HCT116 (cell line): ENCODE data around the gene NDRG3. TPM values are rescaled to one million over a fixed set of nuclear protein-coding genes. Genes with fewer than 3 reads are reported as not detected.

Experiments
- ATAC-seq: fragments of 200-7000 bp; cut with Tn5 transposase; 2 replicates; pipeline ENCODE4 v1.9.1; 2020; ENCODE audit warnings: mild to moderate bottlenecking, moderate library complexity
- BruUV-seq: library from RNA; stranded (reverse); fragments of 400-500 nt; replicated peaks from 2 replicates; lab custom pipeline; 2021; lab: Mats Ljungman, UMichigan
- CTCF ChIA-PET: fragments of 300-600 bp; sonication (Branson Sonifier 250); formaldehyde crosslinking; loops from one replicate; lab custom pipeline; 2021; ENCODE audit warnings: antibody characterized with exemption; lab: Charles Lee
- POLR2A ChIA-PET: fragments of 300-600, 350-600 bp; sonication (Branson Sonifier 250); formaldehyde crosslinking; loops from one replicate; lab custom pipeline; 2021; ENCODE audit warnings: antibody characterized with exemption; lab: Charles Lee
- RAD21 ChIA-PET, 2 experiments: fragments of 300-600 bp; sonication (Branson Sonifier 250); formaldehyde crosslinking; loops; one replicate each; lab custom pipeline; 2023; ENCODE audit warnings: low total read pairs in 2 of 2; ENCODE audit not compliant: uncharacterized antibody in 2 of 2, unreplicated experiment in 2 of 2, low non-redundant PET in 1 of 2; lab: Charles Lee
- DNase-seq: peaks from one replicate; pipeline ENCODE4 v3.0.0-alpha.2; 2010; ENCODE audit warnings: low read depth, low spot score
- H2AFZ ChIP-seq: fragments of 200-600 bp; shearing (Covaris generic), sonication (generic); 2 replicates; pipeline ENCODE4 v1.6.1; 2017; ENCODE audit warnings: low read depth, mixed run types, mixed read lengths, antibody characterized with exemption, low read length; ENCODE audit not compliant: poor library complexity, severe bottlenecking
- H3K27ac ChIP-seq: 2 replicates; pipeline ENCODE4 v1.5.1; 2012; ENCODE audit warnings: low read depth, low read length
- H3K27me3 ChIP-seq: fragments of 200-600 bp; sonication (generic); 2 replicates; pipeline ENCODE4 v1.6.1; 2016; ENCODE audit warnings: mixed run types, low read length, mixed read lengths; ENCODE audit not compliant: insufficient read depth
- H3K36me3 ChIP-seq, 2 experiments: fragments of 200-500 bp in 1 of 2; fragments of 200-600 bp in 1 of 2; sonication (Bioruptor generic) in 1 of 2; sonication (generic) in 1 of 2; 2 replicates each; pipeline versions ENCODE4 v1.5.1 to v1.6.1; 2014 to 2016; ENCODE audit warnings: low read length in 2 of 2, inconsistent platforms in 1 of 2, mixed read lengths in 1 of 2, mixed run types in 1 of 2; ENCODE audit not compliant: insufficient read depth in 2 of 2, control insufficient read depth in 1 of 2
- H3K4me1 ChIP-seq, 2 experiments: fragments of 200-600 bp in 1 of 2; sonication (generic) in 1 of 2; 2 replicates each; pipeline versions ENCODE4 v1.5.1 to v1.6.1; 2012 to 2017; ENCODE audit warnings: low read length in 2 of 2, inconsistent platforms in 1 of 2, mild to moderate bottlenecking in 1 of 2, mixed read lengths in 1 of 2, mixed run types in 1 of 2, moderate library complexity in 1 of 2; ENCODE audit not compliant: insufficient read depth in 2 of 2, control insufficient read depth in 1 of 2
- H3K4me2 ChIP-seq: fragments of 200-600 bp; sonication (generic); 2 replicates; pipeline ENCODE4 v1.6.1; 2017; ENCODE audit warnings: mixed run types, low read length, mixed read lengths
- H3K4me3 ChIP-seq, 2 experiments: fragments of 200-600 bp in 1 of 2; sonication (generic) in 1 of 2; replicated peaks in 1 of 2; 2 replicates each; pipeline ENCODE4 v1.5.1; 2011 to 2016; ENCODE audit warnings: low read length in 2 of 2, control low read depth in 1 of 2, low read depth in 1 of 2, mild to moderate bottlenecking in 1 of 2, mixed read lengths in 1 of 2, mixed run types in 1 of 2
- H3K79me2 ChIP-seq: fragments of 200-600 bp; sonication (generic); 2 replicates; pipeline ENCODE4 v1.6.1; 2017; ENCODE audit warnings: mild to moderate bottlenecking, mixed run types, low read length, moderate library complexity, mixed read lengths; ENCODE audit not compliant: insufficient read depth
- H3K9ac ChIP-seq: fragments of 200-600 bp; sonication (generic); 2 replicates; pipeline ENCODE4 v1.6.1; 2016; ENCODE audit warnings: low read length, mixed read lengths
- H3K9me2 ChIP-seq: fragments of 200-600 bp; sonication (generic), shearing (Covaris generic); 2 replicates; pipeline ENCODE4 v1.6.1; 2017; ENCODE audit warnings: mixed run types, mild to moderate bottlenecking, moderate library complexity; ENCODE audit not compliant: insufficient read depth
- H3K9me3 ChIP-seq, 2 experiments: fragments of 200-500 bp in 1 of 2; fragments of 200-600 bp in 1 of 2; sonication (Bioruptor generic) in 1 of 2; sonication (generic) in 1 of 2; 2 replicates each; pipeline ENCODE4 v1.6.1; 2014 to 2017; ENCODE audit warnings: low read length in 2 of 2, mixed read lengths in 2 of 2, inconsistent platforms in 1 of 2, low read depth in 1 of 2, mild to moderate bottlenecking in 1 of 2, mixed run types in 1 of 2, moderate library complexity in 1 of 2; ENCODE audit not compliant: control insufficient read depth in 1 of 2, insufficient read depth in 1 of 2
- H4K20me1 ChIP-seq: fragments of 200-600 bp; sonication (generic), shearing (Covaris generic); 2 replicates; pipeline ENCODE4 v1.6.1; 2017; ENCODE audit warnings: mixed run types, mild to moderate bottlenecking, moderate library complexity; ENCODE audit not compliant: insufficient read depth
- CEBPB ChIP-seq: IDR thresholded peaks from 2 replicates; pipeline ENCODE4 v1.6.1; 2012; ENCODE audit warnings: low read depth
- EGR1 ChIP-seq: IDR thresholded peaks from 2 replicates; pipeline ENCODE4 v1.6.1; 2012; ENCODE audit warnings: low read depth
- ELF1 ChIP-seq: IDR thresholded peaks from 2 replicates; pipeline ENCODE4 v1.6.1; 2012; ENCODE audit warnings: low read depth, borderline replicate concordance
- EZH2phosphoT487 ChIP-seq: fragments of 200-600 bp; IDR thresholded peaks from 2 replicates; pipeline ENCODE4 v1.6.1; 2018; ENCODE audit warnings: antibody characterized with exemption, borderline replicate concordance
- FOSL1 ChIP-seq: IDR thresholded peaks from 2 replicates; pipeline ENCODE4 v1.6.1; 2012; ENCODE audit warnings: low read depth
- JUND ChIP-seq: IDR thresholded peaks from 2 replicates; pipeline ENCODE4 v1.6.1; 2012
- MAX ChIP-seq: IDR thresholded peaks from 2 replicates; pipeline ENCODE4 v1.6.1; 2012
- POLR2A ChIP-seq: IDR thresholded peaks from 2 replicates; pipeline ENCODE4 v1.7.0; 2011; ENCODE audit warnings: borderline replicate concordance; ENCODE audit not compliant: insufficient read depth, insufficient read length; ENCODE audit errors: extremely low read depth
- POLR2AphosphoS5 ChIP-seq: IDR thresholded peaks from 2 replicates; pipeline ENCODE4 v1.6.1; 2011; ENCODE audit warnings: mild to moderate bottlenecking, low read depth, low read length, moderate library complexity
- RAD21 ChIP-seq: IDR thresholded peaks from 2 replicates; pipeline ENCODE4 v1.6.1; 2012; ENCODE audit warnings: low read depth, mild to moderate bottlenecking
- REST ChIP-seq: IDR thresholded peaks from 2 replicates; pipeline ENCODE4 v1.6.1; 2012; ENCODE audit warnings: low read depth
- SIN3A ChIP-seq: IDR thresholded peaks from 2 replicates; pipeline ENCODE4 v1.6.1; 2012; ENCODE audit warnings: low read depth
- SRF ChIP-seq: IDR thresholded peaks from 2 replicates; pipeline ENCODE4 v1.6.1; 2012; ENCODE audit warnings: low read depth
- TCF7L2 ChIP-seq: IDR thresholded peaks from 2 replicates; pipeline ENCODE4 v1.7.0; 2011; ENCODE audit warnings: borderline replicate concordance, inconsistent platforms; ENCODE audit not compliant: insufficient read depth, insufficient read length; ENCODE audit errors: extremely low read depth
- YY1 ChIP-seq: IDR thresholded peaks from 2 replicates; pipeline ENCODE4 v1.6.1; 2011; ENCODE audit warnings: low read length, low read depth, moderate library complexity, mild to moderate bottlenecking; ENCODE audit not compliant: insufficient replicate concordance; ENCODE audit errors: extremely low read depth
- intact Hi-C: fragments of 100-400 bp; cut with micrococcal nuclease; formaldehyde crosslinking; loops from 2 replicates; pipeline ENCODE4 v1.10.0; 2022
- total RNA-seq: library from RNA; stranded (reverse); gene quantifications from one replicate; pipeline ENCODE4 v1.2.1, GENCODE V29; 2021; ENCODE audit not compliant: unreplicated experiment
- TF ChIP-seq, protein P1 (sequence below), 3 experiments: fragments of 200-600 bp in 1 of 3; sonication (generic) in 1 of 3; IDR thresholded peaks in 2 of 3; conservative IDR thresholded peaks in 1 of 3; 2 replicates each; pipeline ENCODE4 v1.5.1; 2012 to 2017; ENCODE audit warnings: low read depth in 2 of 3, low read length in 2 of 3, antibody characterized with exemption in 1 of 3, borderline replicate concordance in 1 of 3, control low read depth in 1 of 3, mild to moderate bottlenecking in 1 of 3, mixed read lengths in 1 of 3, mixed run types in 1 of 3, moderate library complexity in 1 of 3; ENCODE audit not compliant: insufficient read depth in 1 of 3

NDRG3 gene
- total RNA-seq, 1 experiment from 2014 or later, result 29.3 TPM

DNA sequence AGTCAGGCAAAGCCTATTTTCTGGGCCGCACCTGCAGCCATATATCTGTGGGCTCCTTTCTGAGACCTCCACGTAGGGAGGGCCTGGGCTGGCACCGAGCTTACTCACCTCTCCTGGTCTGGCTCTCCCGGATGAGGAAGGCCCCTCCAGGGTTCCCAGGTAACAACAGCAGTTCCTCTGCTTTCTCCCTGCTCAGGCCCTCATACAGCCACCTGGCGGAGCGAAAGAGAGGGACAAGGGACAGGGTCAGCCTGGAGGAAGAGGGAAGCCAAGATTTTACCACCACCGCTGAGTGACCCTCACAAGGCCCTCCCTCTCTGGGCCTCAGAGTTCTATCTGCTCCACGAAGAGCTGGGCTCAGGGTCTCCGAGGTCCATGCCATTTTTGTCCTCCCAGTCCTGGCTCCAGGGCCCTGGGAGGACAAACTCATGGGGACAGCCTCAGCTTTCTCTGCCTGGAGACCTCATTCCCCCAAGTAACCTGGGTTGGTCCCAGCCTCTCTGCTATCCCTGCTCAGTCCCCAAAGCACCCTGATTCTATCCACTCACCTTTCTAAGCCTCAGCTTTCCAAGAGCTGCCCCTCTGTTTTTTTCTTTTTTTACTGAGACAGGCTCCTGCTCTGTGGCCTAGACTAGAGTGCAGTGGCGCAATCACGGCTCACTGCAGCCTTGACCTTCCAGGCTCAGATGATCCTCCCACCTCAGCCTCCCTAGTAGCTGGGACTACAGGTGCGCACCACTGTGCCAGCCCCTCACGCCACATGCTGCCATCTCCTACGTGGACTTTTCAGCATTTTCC is 113.2 kb downstream of the NDRG3 start:
- Histone ChIP-seq H3K27ac (no peak overlapping the region), H3K27me3 (no peaks in the 10 kb centered on the region), H3K79me2 (no peaks in the 10 kb centered on the region), H2AFZ (no peak overlapping the region), H3K9me2 (no peaks in the 10 kb centered on the region), H3K4me1 (no peaks in the 10 kb centered on the region), H3K4me2 (no peak overlapping the region), H3K4me3 (no peak overlapping the region), H3K9me3 (no peaks in the 10 kb centered on the region), H3K9ac (no peak overlapping the region), H4K20me1 (no peaks in the 10 kb centered on the region), H3K36me3 (no peaks in the 10 kb centered on the region)
- DNase-seq (no peak), ATAC-seq (no peak)
- RAD21 ChIA-PET, result no interaction called here
- no peak for TF ChIP-seq JUND
- intact Hi-C loops, result no loop called here
- CTCF ChIA-PET, result interaction anchor here (0.6 kb wide), 1 partner anchor 14 kb away, joined by 3 read pairs; no protein-coding TSS in a partner anchor
- no TSS peak for BruUV-seq
- POLR2A ChIA-PET, result no interaction called here

- ChIA-PET RAD21 (no interaction called here), POLR2A (no interaction called here), CTCF (no interaction called here)
- no peaks in the 10 kb centered on the region for H3K36me3 ChIP-seq
- no peak for ATAC-seq
- H2AFZ ChIP-seq, result no peak overlapping the region
- H4K20me1 ChIP-seq, result no peaks in the 10 kb centered on the region
- no peak overlapping the region for H3K9ac ChIP-seq
- DNase-seq, result no peak
- no peaks in the 10 kb centered on the region for H3K9me2 ChIP-seq
- H3K4me3 ChIP-seq, result no peak overlapping the region
- no peak overlapping the region for H3K27ac ChIP-seq
- no peaks in the 10 kb centered on the region for H3K79me2 ChIP-seq
- BruUV-seq, result no TSS peak
- no peaks in the 10 kb centered on the region for H3K27me3 ChIP-seq
- no peak overlapping the region for H3K4me2 ChIP-seq
- no peaks in the 10 kb centered on the region for H3K4me1 ChIP-seq
- no peaks in the 10 kb centered on the region for H3K9me3 ChIP-seq
- intact Hi-C loops, result no loop called here
- TF ChIP-seq YY1 (no peak), REST (no peak), SIN3A (no peak), EGR1 (no peak), CEBPB (no peak), TCF7L2 (no peak), FOSL1 (no peak), ELF1 (no peak), MAX (no peak), EZH2phosphoT487 (no peak), SRF (no peak), POLR2AphosphoS5 (no peak), POLR2A (no peak), RAD21 (no peak)
- TF ChIP-seq, protein P1, sequence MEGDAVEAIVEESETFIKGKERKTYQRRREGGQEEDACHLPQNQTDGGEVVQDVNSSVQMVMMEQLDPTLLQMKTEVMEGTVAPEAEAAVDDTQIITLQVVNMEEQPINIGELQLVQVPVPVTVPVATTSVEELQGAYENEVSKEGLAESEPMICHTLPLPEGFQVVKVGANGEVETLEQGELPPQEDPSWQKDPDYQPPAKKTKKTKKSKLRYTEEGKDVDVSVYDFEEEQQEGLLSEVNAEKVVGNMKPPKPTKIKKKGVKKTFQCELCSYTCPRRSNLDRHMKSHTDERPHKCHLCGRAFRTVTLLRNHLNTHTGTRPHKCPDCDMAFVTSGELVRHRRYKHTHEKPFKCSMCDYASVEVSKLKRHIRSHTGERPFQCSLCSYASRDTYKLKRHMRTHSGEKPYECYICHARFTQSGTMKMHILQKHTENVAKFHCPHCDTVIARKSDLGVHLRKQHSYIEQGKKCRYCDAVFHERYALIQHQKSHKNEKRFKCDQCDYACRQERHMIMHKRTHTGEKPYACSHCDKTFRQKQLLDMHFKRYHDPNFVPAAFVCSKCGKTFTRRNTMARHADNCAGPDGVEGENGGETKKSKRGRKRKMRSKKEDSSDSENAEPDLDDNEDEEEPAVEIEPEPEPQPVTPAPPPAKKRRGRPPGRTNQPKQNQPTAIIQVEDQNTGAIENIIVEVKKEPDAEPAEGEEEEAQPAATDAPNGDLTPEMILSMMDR (IDR thresholded peaks at IDR 0.05 in 2 of 3, conservative IDR thresholded peaks at IDR 0.05 in 1 of 3; ENCODE audit: borderline replicate concordance in 1 of 3, insufficient read depth in 1 of 3, low read depth in 2 of 3, low read length in 2 of 3), result no peak
These were observed 113.8 kb downstream of the NDRG3 start for GRCh38 chr20:36632147-36632486.
